HepG2 (cell line): ENCODE data around the gene DENND5A. TPM values are rescaled to one million over a fixed set of nuclear protein-coding genes. Genes with fewer than 3 reads are reported as not detected.
A peak's percentile ranks its signal among the peaks of the same experiment; 100 is the strongest.

Experiments
- ASH2L ChIP-seq: fragments of 300-600, 200-600 bp; sonication (generic); IDR thresholded peaks from 2 replicates; pipeline ENCODE4 v1.7.0; 2017; ENCODE audit warnings: low read depth, mild to moderate bottlenecking, moderate library complexity, mixed read lengths, low read length; ENCODE audit not compliant: insufficient read length
- ATF4 ChIP-seq, 2 experiments: fragments of 450-650 bp in 1 of 2; sonication (generic) in 1 of 2; formaldehyde crosslinking; IDR thresholded peaks; 2 replicates each; pipeline versions ENCODE4 v1.5.0 to v1.8.0; 2020 to 2022; ENCODE audit warnings: mild to moderate bottlenecking in 1 of 2, missing genetic modification reagents in 1 of 2
- CBX5 ChIP-seq: sonication (generic); formaldehyde crosslinking; IDR thresholded peaks from 2 replicates; pipeline ENCODE4 v1.4.0; 2020; ENCODE audit warnings: missing genetic modification reagents, borderline replicate concordance
- ELF3 ChIP-seq: IDR thresholded peaks from 2 replicates; pipeline ENCODE4 v1.6.1; 2016; ENCODE audit warnings: missing genetic modification reagents, missing compliant biosample characterization
- KDM3A ChIP-seq: IDR thresholded peaks from 2 replicates; pipeline ENCODE4 v1.6.1; 2018; ENCODE audit warnings: low read depth, missing compliant biosample characterization
- NFE2L1 ChIP-seq: sonication (generic); formaldehyde crosslinking; IDR thresholded peaks from 2 replicates; pipeline ENCODE4 v1.4.0; 2020; ENCODE audit warnings: missing genetic modification reagents, mild to moderate bottlenecking, borderline replicate concordance
- NR2F6 ChIP-seq, 2 experiments: IDR thresholded peaks; 2 replicates each; pipeline ENCODE4 v1.6.1; 2016; ENCODE audit warnings: antibody characterized with exemption in 1 of 2, mild to moderate bottlenecking in 1 of 2
- SAP130 ChIP-seq: IDR thresholded peaks from 2 replicates; pipeline ENCODE4 v1.6.1; 2016; ENCODE audit warnings: low read depth
- THAP11 ChIP-seq: IDR thresholded peaks from 2 replicates; pipeline ENCODE4 v1.6.1; 2016; ENCODE audit warnings: missing biosample characterization, missing genetic modification reagents
- ZNF784 ChIP-seq: sonication (generic); formaldehyde crosslinking; IDR thresholded peaks from 2 replicates; pipeline ENCODE4 v1.5.1; 2020; ENCODE audit warnings: missing genetic modification reagents, mild to moderate bottlenecking, borderline replicate concordance
- polyA plus RNA-seq, 8 experiments: library from polyadenylated mRNA; depleted of rRNA in 3 of 8; stranded (reverse) in 7 of 8; unstranded in 1 of 8; fragments of >200 nt; fragmentation: Illumina TruSeq in 4 of 8; extraction: Trizol in 4 of 8; gene quantifications; 2 replicates each; pipeline versions ENCODE4 v1.2.1 to v1.2.3, GENCODE V29; 2011 to 2016; ENCODE audit warnings: low read depth in 4 of 8, missing spikeins in 1 of 8, mixed read lengths in 1 of 8; ENCODE audit not compliant: insufficient read depth in 1 of 8
- total RNA-seq, 5 experiments: library from RNA; depleted of rRNA; stranded (reverse); fragments of >200 nt; fragmentation: Illumina TruSeq; extraction: Trizol; gene quantifications; 2 replicates each; pipeline ENCODE4 v1.2.3, GENCODE V29; 2016; ENCODE audit warnings: low read depth in 1 of 5
- TF ChIP-seq, protein P1 (sequence below): sonication (generic); formaldehyde crosslinking; IDR thresholded peaks from one replicate; pipeline ENCODE4 v1.5.1; 2020; ENCODE audit warnings: mild to moderate bottlenecking, missing genetic modification reagents; ENCODE audit errors: not compliant biosample characterization
- TF ChIP-seq, protein P2 (sequence below): sonication (generic); formaldehyde crosslinking; IDR thresholded peaks from 2 replicates; pipeline ENCODE4 v1.4.0; 2020; ENCODE audit warnings: missing genetic modification reagents, borderline replicate concordance
- TF ChIP-seq, protein P3 (sequence below): sonication (generic); formaldehyde crosslinking; IDR thresholded peaks from 2 replicates; pipeline ENCODE4 v1.9.0; 2021; ENCODE audit warnings: missing genetic modification reagents, mild to moderate bottlenecking, borderline replicate concordance

The DENND5A gene
- total and polyA plus RNA-seq, 2 of the 13 experiments (the other 11 are each of a cell fraction or from before 2014, with no cell fraction given): 63.3 to 145 TPM

DNA sequence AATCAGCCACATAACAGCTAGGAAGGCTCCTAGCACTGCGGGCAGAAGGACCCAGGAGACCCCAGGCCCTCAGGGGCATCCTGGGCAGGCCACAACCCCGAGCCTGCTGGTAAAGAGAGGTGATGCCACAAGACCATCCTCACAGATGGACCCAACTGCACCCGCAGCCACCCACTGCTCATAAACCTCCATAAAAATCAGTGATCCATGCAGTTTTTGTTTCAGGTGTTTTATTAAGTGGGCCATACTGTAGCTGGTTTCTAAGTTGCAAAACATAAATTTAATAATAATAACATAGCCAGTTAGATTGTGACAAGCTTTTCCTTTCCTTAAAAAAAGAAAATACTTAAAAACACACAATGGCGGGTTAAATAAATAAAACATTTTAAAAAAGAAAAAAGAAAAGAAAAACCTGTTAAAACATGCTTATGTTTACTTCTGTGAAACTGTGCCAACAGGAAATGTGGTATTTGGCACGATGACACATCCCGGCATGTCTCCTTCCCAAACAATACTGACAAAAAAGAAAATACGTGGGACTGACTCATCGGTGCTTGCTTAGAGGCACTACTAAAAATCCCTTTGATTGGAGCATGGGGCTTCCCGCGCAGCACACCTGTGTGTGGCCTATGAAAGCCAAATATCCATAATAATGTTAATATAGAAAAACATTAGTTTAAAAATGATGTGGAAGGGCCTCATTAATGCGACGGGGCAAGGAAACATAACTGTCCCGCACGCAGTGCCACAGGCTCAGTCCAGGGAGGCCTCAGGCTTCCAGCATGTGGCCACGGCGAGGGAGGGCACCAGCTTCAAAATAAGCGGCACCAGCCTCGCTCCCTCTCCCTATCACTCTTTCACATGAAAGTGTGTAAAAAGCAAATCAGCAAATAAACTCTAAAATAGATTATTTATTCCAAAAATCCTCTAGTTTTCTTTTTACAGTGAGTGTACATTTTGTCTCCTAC lies 126.3 kb downstream of the DENND5A start (continued):
- no peak for TF ChIP-seq CBX5
- no peak for TF ChIP-seq ATF4 (CRISPR knock-in tag; IDR thresholded peaks at IDR 0.05)
- no peak for TF ChIP-seq ZNF784 (CRISPR knock-in tag)
- TF ChIP-seq SAP130 (CRISPR knock-in tag): no peak
- TF ChIP-seq, protein P1, sequence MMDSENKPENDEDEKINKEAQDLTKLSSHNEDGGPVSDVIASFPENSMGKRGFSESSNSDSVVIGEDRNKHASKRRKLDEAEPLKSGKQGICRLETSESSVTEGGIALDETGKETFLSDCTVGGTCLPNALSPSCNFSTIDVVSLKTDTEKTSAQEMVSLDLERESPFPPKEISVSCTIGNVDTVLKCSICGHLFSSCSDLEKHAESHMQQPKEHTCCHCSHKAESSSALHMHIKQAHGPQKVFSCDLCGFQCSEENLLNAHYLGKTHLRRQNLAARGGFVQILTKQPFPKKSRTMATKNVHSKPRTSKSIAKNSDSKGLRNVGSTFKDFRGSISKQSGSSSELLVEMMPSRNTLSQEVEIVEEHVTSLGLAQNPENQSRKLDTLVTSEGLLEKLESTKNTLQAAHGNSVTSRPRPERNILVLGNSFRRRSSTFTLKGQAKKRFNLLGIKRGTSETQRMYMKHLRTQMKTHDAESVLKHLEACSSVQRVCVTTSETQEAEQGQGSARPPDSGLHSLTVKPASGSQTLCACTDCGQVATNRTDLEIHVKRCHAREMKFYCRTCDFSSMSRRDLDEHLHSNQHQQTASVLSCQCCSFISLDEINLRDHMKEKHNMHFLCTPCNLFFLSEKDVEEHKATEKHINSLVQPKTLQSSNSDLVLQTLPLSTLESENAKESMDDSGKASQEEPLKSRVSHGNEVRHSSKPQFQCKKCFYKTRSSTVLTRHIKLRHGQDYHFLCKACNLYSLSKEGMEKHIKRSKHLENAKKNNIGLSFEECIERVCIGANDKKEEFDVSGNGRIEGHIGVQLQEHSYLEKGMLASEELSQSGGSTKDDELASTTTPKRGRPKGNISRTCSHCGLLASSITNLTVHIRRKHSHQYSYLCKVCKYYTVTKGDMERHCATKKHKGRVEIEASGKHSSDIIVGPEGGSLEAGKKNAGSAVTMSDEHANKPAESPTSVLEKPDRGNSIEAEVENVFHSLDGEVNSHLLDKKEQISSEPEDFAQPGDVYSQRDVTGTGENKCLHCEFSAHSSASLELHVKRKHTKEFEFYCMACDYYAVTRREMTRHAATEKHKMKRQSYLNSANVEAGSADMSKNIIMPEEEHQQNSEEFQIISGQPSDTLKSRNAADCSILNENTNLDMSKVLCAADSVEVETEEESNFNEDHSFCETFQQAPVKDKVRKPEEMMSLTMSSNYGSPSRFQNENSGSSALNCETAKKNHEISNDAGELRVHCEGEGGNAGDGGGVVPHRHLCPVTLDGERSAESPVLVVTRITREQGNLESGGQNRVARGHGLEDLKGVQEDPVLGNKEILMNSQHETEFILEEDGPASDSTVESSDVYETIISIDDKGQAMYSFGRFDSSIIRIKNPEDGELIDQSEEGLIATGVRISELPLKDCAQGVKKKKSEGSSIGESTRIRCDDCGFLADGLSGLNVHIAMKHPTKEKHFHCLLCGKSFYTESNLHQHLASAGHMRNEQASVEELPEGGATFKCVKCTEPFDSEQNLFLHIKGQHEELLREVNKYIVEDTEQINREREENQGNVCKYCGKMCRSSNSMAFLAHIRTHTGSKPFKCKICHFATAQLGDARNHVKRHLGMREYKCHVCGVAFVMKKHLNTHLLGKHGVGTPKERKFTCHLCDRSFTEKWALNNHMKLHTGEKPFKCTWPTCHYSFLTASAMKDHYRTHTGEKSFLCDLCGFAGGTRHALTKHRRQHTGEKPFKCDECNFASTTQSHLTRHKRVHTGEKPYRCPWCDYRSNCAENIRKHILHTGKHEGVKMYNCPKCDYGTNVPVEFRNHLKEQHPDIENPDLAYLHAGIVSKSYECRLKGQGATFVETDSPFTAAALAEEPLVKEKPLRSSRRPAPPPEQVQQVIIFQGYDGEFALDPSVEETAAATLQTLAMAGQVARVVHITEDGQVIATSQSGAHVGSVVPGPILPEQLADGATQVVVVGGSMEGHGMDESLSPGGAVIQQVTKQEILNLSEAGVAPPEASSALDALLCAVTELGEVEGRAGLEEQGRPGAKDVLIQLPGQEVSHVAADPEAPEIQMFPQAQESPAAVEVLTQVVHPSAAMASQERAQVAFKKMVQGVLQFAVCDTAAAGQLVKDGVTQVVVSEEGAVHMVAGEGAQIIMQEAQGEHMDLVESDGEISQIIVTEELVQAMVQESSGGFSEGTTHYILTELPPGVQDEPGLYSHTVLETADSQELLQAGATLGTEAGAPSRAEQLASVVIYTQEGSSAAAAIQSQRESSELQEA: no peak
- no peak for TF ChIP-seq NFE2L1 (CRISPR knock-in tag)
- TF ChIP-seq ELF3 (CRISPR knock-in tag): peak; percentile 58; the same call in 1 of the 2 replicates
- no peak for TF ChIP-seq KDM3A (CRISPR knock-in tag)
- TF ChIP-seq THAP11: no peak
- no peak for TF ChIP-seq ASH2L
- TF ChIP-seq, protein P2, sequence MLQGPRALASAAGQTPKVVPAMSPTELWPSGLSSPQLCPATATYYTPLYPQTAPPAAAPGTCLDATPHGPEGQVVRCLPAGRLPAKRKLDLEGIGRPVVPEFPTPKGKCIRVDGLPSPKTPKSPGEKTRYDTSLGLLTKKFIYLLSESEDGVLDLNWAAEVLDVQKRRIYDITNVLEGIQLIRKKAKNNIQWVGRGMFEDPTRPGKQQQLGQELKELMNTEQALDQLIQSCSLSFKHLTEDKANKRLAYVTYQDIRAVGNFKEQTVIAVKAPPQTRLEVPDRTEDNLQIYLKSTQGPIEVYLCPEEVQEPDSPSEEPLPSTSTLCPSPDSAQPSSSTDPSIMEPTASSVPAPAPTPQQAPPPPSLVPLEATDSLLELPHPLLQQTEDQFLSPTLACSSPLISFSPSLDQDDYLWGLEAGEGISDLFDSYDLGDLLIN (CRISPR knock-in tag): no peak
- TF ChIP-seq, protein P3, sequence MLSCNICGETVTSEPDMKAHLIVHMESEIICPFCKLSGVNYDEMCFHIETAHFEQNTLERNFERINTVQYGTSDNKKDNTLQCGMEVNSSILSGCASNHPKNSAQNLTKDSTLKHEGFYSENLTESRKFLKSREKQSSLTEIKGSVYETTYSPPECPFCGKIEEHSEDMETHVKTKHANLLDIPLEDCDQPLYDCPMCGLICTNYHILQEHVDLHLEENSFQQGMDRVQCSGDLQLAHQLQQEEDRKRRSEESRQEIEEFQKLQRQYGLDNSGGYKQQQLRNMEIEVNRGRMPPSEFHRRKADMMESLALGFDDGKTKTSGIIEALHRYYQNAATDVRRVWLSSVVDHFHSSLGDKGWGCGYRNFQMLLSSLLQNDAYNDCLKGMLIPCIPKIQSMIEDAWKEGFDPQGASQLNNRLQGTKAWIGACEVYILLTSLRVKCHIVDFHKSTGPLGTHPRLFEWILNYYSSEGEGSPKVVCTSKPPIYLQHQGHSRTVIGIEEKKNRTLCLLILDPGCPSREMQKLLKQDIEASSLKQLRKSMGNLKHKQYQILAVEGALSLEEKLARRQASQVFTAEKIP: no peak
- TF ChIP-seq NR2F6 (IDR thresholded peaks at IDR 0.05): no peak
- TF ChIP-seq NR2F6 (CRISPR knock-in tag; IDR thresholded peaks at IDR 0.05): no peak
